Astrocyte (in vitro differentiated cells and primary cell): Measurements from ENCODE around the gene SYNGR1.

Source experiments
- EZH2 ChIP-seq: IDR thresholded peaks from 2 replicates; pipeline ENCODE4 v1.6.1; 2012; ENCODE audit warnings: mild to moderate bottlenecking, low read length, inconsistent platforms; ENCODE audit not compliant: insufficient read depth
- TF ChIP-seq, protein P1 (sequence below): IDR thresholded peaks from 2 replicates; pipeline ENCODE4 v1.5.1; 2011; ENCODE audit warnings: low read depth, mild to moderate bottlenecking, inconsistent platforms, low read length, moderate library complexity; ENCODE audit not compliant: insufficient read depth

DNA sequence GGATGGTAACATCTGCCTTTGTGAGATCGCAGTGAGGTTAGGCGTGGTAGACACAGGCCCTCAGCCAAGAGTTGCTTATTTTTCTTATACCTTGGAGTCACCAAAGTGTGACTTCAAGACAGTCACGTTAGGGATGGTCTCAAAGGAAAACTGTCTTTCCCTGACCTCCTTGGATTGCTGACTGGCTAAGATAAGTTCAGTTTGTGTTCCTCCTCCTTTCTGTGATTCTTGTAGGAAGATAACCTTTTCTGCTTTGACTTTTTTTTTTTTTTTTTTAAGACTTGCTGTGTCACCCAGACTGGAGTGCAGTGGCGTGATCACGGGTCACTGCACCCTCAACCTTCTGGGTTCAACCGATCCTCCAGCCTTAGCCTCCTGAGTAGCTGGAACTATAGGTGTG is 72.9 kb downstream of the SYNGR1 start:
- TF ChIP-seq, protein P1, sequence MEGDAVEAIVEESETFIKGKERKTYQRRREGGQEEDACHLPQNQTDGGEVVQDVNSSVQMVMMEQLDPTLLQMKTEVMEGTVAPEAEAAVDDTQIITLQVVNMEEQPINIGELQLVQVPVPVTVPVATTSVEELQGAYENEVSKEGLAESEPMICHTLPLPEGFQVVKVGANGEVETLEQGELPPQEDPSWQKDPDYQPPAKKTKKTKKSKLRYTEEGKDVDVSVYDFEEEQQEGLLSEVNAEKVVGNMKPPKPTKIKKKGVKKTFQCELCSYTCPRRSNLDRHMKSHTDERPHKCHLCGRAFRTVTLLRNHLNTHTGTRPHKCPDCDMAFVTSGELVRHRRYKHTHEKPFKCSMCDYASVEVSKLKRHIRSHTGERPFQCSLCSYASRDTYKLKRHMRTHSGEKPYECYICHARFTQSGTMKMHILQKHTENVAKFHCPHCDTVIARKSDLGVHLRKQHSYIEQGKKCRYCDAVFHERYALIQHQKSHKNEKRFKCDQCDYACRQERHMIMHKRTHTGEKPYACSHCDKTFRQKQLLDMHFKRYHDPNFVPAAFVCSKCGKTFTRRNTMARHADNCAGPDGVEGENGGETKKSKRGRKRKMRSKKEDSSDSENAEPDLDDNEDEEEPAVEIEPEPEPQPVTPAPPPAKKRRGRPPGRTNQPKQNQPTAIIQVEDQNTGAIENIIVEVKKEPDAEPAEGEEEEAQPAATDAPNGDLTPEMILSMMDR = no peak
- no peak for TF ChIP-seq EZH2
